HepG2 (cell line): Measurements from ENCODE around the gene ZCCHC4. TPM values are rescaled to one million over a fixed set of nuclear protein-coding genes. Genes with fewer than 3 reads are reported as not detected.

Source experiments
- CEBPB ChIP-seq: IDR thresholded peaks from 2 replicates; pipeline ENCODE4 v1.6.1; 2011; ENCODE audit warnings: low read depth, low read length, improper control_type of control experiment, borderline replicate concordance
- FOXO1 ChIP-seq: sonication (generic); formaldehyde crosslinking; IDR thresholded peaks from 2 replicates; pipeline ENCODE4 v1.4.0; 2020; ENCODE audit warnings: missing genetic modification reagents
- GATAD1 ChIP-seq: IDR thresholded peaks from 2 replicates; pipeline ENCODE4 v1.6.1; 2016; ENCODE audit warnings: missing genetic modification reagents, missing compliant biosample characterization
- GMEB1 ChIP-seq: sonication (generic); formaldehyde crosslinking; IDR thresholded peaks from 2 replicates; pipeline ENCODE4 v1.5.1; 2020; ENCODE audit warnings: missing genetic modification reagents, mild to moderate bottlenecking, borderline replicate concordance
- IRF2 ChIP-seq: IDR thresholded peaks from 2 replicates; pipeline ENCODE4 v1.6.1; 2018; ENCODE audit warnings: missing genetic modification reagents, missing compliant biosample characterization
- ISL2 ChIP-seq: sonication (generic); formaldehyde crosslinking; IDR thresholded peaks from 2 replicates; pipeline ENCODE4 v1.5.0; 2020; ENCODE audit warnings: missing genetic modification reagents
- ONECUT2 ChIP-seq: sonication (generic); formaldehyde crosslinking; IDR thresholded peaks from 2 replicates; pipeline ENCODE4 v1.4.0; 2020; ENCODE audit warnings: missing genetic modification reagents
- RARA ChIP-seq: IDR thresholded peaks from 2 replicates; pipeline ENCODE4 v1.6.1; 2016; ENCODE audit warnings: missing genetic modification reagents, missing compliant biosample characterization
- RXRA ChIP-seq: sonication (generic); formaldehyde crosslinking; IDR thresholded peaks from 2 replicates; pipeline ENCODE4 v1.5.1; 2020; ENCODE audit warnings: missing genetic modification reagents
- SALL2 ChIP-seq: sonication (generic); formaldehyde crosslinking; IDR thresholded peaks from 2 replicates; pipeline ENCODE4 v1.8.1; 2023; ENCODE audit warnings: mild to moderate bottlenecking, missing genetic modification reagents, inconsistent platforms
- SOX5 ChIP-seq: IDR thresholded peaks from 2 replicates; pipeline ENCODE4 v1.6.1; 2016; ENCODE audit warnings: borderline replicate concordance
- TGIF2 ChIP-seq: IDR thresholded peaks from 2 replicates; pipeline ENCODE4 v1.6.1; 2016; ENCODE audit warnings: control low read depth, missing compliant biosample characterization
- ZNF264 ChIP-seq: sonication (generic); formaldehyde crosslinking; IDR thresholded peaks from 2 replicates; pipeline ENCODE4 v1.4.0; 2020; ENCODE audit warnings: missing genetic modification reagents
- ZNF614 ChIP-seq: IDR thresholded peaks from 2 replicates; pipeline ENCODE4 v1.6.1; 2018; ENCODE audit warnings: missing biosample characterization, missing genetic modification reagents, inconsistent platforms, borderline replicate concordance
- polyA plus RNA-seq, 8 experiments: library from polyadenylated mRNA; depleted of rRNA in 3 of 8; stranded (reverse) in 7 of 8; unstranded in 1 of 8; fragments of >200 nt; fragmentation: Illumina TruSeq in 4 of 8; extraction: Trizol in 4 of 8; gene quantifications; 2 replicates each; pipeline versions ENCODE4 v1.2.1 to v1.2.3, GENCODE V29; 2011 to 2016; ENCODE audit warnings: low read depth in 4 of 8, missing spikeins in 1 of 8, mixed read lengths in 1 of 8; ENCODE audit not compliant: insufficient read depth in 1 of 8
- total RNA-seq, 5 experiments: library from RNA; depleted of rRNA; stranded (reverse); fragments of >200 nt; fragmentation: Illumina TruSeq; extraction: Trizol; gene quantifications; 2 replicates each; pipeline ENCODE4 v1.2.3, GENCODE V29; 2016; ENCODE audit warnings: low read depth in 1 of 5
- TF ChIP-seq, protein P1 (sequence below): IDR thresholded peaks from 2 replicates; pipeline ENCODE4 v1.6.1; 2016; ENCODE audit warnings: mild to moderate bottlenecking
- TF ChIP-seq, protein P2 (sequence below): sonication (generic); formaldehyde crosslinking; IDR thresholded peaks from 2 replicates; pipeline ENCODE4 v1.4.0; 2020; ENCODE audit warnings: missing genetic modification reagents, borderline replicate concordance
- TF ChIP-seq, protein P3 (sequence below): IDR thresholded peaks from 2 replicates; pipeline ENCODE4 v1.6.1; 2016
- TF ChIP-seq, protein P4 (sequence below): sonication (generic); formaldehyde crosslinking; IDR thresholded peaks from 2 replicates; pipeline ENCODE4 v1.4.0; 2020; ENCODE audit warnings: missing genetic modification reagents

ZCCHC4 gene
- total and polyA plus RNA-seq, 2 of the 13 experiments (the other 11 are each of a cell fraction or from before 2014, with no cell fraction given): 13.2 to 15.0 TPM

DNA sequence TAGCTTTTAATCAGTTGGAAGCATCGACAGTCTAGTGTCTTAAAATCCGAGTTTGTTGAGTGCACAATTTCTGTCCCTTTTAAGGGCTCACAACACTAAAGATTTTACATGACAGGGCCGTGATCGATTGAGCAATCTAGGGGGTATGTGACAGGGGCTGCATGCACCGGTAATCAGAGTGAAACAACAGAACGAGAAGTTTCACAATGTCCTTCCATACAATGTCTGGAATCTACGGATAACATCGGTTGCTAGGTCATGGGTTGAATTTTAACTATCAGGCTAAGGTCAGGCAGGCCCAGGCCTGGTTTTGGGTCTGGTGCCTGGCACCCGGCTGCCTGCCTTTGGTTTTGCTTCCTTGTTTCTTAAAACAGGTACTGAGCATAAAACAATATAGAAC is 60.0 kb downstream of the ZCCHC4 start (continued):
- TF ChIP-seq, protein P1, sequence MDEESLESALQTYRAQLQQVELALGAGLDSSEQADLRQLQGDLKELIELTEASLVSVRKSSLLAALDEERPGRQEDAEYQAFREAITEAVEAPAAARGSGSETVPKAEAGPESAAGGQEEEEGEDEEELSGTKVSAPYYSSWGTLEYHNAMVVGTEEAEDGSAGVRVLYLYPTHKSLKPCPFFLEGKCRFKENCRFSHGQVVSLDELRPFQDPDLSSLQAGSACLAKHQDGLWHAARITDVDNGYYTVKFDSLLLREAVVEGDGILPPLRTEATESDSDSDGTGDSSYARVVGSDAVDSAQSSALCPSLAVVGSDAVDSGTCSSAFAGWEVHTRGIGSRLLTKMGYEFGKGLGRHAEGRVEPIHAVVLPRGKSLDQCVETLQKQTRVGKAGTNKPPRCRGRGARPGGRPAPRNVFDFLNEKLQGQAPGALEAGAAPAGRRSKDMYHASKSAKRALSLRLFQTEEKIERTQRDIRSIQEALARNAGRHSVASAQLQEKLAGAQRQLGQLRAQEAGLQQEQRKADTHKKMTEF (CRISPR knock-in tag): peak; percentile 58
- TF ChIP-seq ONECUT2 (CRISPR knock-in tag): peak; percentile 50; the same call in 1 of the 2 replicates
- peak; percentile 67 for TF ChIP-seq ISL2 (CRISPR knock-in tag)
- peak; percentile 83; the same call in 1 of the 2 replicates for TF ChIP-seq TGIF2
- TF ChIP-seq SOX5: peak; percentile 88
- peak; percentile 58; the same call in 1 of the 2 replicates for TF ChIP-seq ZNF264 (CRISPR knock-in tag)
- TF ChIP-seq, protein P2, sequence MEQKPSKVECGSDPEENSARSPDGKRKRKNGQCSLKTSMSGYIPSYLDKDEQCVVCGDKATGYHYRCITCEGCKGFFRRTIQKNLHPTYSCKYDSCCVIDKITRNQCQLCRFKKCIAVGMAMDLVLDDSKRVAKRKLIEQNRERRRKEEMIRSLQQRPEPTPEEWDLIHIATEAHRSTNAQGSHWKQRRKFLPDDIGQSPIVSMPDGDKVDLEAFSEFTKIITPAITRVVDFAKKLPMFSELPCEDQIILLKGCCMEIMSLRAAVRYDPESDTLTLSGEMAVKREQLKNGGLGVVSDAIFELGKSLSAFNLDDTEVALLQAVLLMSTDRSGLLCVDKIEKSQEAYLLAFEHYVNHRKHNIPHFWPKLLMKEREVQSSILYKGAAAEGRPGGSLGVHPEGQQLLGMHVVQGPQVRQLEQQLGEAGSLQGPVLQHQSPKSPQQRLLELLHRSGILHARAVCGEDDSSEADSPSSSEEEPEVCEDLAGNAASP (CRISPR knock-in tag): peak; percentile 35; the same call in 1 of the 2 replicates
- TF ChIP-seq RXRA (CRISPR knock-in tag): peak; percentile 52; the same call in 1 of the 2 replicates
- TF ChIP-seq, protein P3, sequence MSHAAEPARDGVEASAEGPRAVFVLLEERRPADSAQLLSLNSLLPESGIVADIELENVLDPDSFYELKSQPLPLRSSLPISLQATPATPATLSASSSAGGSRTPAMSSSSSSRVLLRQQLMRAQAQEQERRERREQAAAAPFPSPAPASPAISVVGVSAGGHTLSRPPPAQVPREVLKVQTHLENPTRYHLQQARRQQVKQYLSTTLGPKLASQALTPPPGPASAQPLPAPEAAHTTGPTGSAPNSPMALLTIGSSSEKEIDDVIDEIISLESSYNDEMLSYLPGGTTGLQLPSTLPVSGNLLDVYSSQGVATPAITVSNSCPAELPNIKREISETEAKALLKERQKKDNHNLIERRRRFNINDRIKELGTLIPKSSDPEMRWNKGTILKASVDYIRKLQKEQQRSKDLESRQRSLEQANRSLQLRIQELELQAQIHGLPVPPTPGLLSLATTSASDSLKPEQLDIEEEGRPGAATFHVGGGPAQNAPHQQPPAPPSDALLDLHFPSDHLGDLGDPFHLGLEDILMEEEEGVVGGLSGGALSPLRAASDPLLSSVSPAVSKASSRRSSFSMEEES: 0 out of 2 replicates have a peak, but pooled peaks have one; percentile 42
- 0 out of 2 replicates have a peak, but pooled peaks have one; percentile 44 for TF ChIP-seq IRF2 (CRISPR knock-in tag)
- peak; percentile 33; the same call in 1 of the 2 replicates for TF ChIP-seq GATAD1 (CRISPR knock-in tag)
- TF ChIP-seq ZNF614: peak; percentile 77; the same call in 1 of the 2 replicates
- TF ChIP-seq SALL2 (CRISPR knock-in tag): 0 out of 2 replicates have a peak, but pooled peaks have one; percentile 50
- TF ChIP-seq FOXO1 (CRISPR knock-in tag): peak; percentile 62; the same call in 1 of the 2 replicates
- TF ChIP-seq RARA (CRISPR knock-in tag): peak; percentile 78
- peak; percentile 23; the same call in 1 of the 2 replicates for TF ChIP-seq GMEB1 (CRISPR knock-in tag)
- peak; percentile 93 for TF ChIP-seq CEBPB
- TF ChIP-seq, protein P4, sequence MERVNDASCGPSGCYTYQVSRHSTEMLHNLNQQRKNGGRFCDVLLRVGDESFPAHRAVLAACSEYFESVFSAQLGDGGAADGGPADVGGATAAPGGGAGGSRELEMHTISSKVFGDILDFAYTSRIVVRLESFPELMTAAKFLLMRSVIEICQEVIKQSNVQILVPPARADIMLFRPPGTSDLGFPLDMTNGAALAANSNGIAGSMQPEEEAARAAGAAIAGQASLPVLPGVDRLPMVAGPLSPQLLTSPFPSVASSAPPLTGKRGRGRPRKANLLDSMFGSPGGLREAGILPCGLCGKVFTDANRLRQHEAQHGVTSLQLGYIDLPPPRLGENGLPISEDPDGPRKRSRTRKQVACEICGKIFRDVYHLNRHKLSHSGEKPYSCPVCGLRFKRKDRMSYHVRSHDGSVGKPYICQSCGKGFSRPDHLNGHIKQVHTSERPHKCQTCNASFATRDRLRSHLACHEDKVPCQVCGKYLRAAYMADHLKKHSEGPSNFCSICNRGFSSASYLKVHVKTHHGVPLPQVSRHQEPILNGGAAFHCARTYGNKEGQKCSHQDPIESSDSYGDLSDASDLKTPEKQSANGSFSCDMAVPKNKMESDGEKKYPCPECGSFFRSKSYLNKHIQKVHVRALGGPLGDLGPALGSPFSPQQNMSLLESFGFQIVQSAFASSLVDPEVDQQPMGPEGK (CRISPR knock-in tag): peak; percentile 63
